GM12873 (cell line): ENCODE measurements around the gene OR4F6.

ENCODE experiments used
- CTCF ChIP-seq: IDR thresholded peaks from 2 replicates; pipeline ENCODE4 v1.5.1; 2012; ENCODE audit warnings: low read depth, mild to moderate bottlenecking, moderate library complexity, low read length, control low read depth; ENCODE audit not compliant: insufficient read depth; ENCODE audit errors: missing control alignments

The OR4F6 gene

GRCh38 chr15:101827257-101827656 lies 23.9 kb downstream of the OR4F6 start:
- TF ChIP-seq CTCF, result no peak

GRCh38 chr15:101828774-101829173 lies 25.5 kb downstream of the OR4F6 start:
- no peak for TF ChIP-seq CTCF

- no peak for TF ChIP-seq CTCF
These were observed 38.3 kb downstream of the OR4F6 start for GRCh38 chr15:101841656-101842055.

- no peak for TF ChIP-seq CTCF
These were observed 41.6 kb downstream of the OR4F6 start for GRCh38 chr15:101844916-101845315.

GRCh38 chr15:101852356-101852755 lies 49.0 kb downstream of the OR4F6 start:
- TF ChIP-seq CTCF, result no peak
